HepG2 (cell line): Measurements from ENCODE around the gene GDA. TPM values are rescaled to one million over a fixed set of nuclear protein-coding genes. Genes with fewer than 3 reads are reported as not detected.

Experiments used
- AGO2 ChIP-seq: fragments of 200-400 bp; formaldehyde crosslinking; optimal IDR thresholded peaks from 2 replicates; pipeline ENCODE3; 2017; ENCODE audit warnings: mild to moderate bottlenecking, low read depth, low read length, moderate library complexity
- EP300 ChIP-seq, 3 experiments: sonication (generic) in 1 of 3; formaldehyde crosslinking in 1 of 3; IDR thresholded peaks; 2 replicates each; pipeline versions ENCODE4 v1.5.1 to v1.6.1; 2011 to 2020; ENCODE audit warnings: low read depth in 2 of 3, low read length in 2 of 3, borderline replicate concordance in 1 of 3, improper control_type of control experiment in 1 of 3, mild to moderate bottlenecking in 1 of 3, missing genetic modification reagents in 1 of 3, moderate library complexity in 1 of 3
- FLYWCH1 ChIP-seq: sonication (generic); formaldehyde crosslinking; IDR thresholded peaks from 2 replicates; pipeline ENCODE4 v1.8.1; 2023; ENCODE audit warnings: mild to moderate bottlenecking, missing genetic modification reagents
- FOSL1 ChIP-seq: sonication (generic); formaldehyde crosslinking; IDR thresholded peaks from 2 replicates; pipeline ENCODE4 v1.9.0; 2021; ENCODE audit warnings: missing genetic modification reagents, borderline replicate concordance
- FOSL2 ChIP-seq: sonication (generic); formaldehyde crosslinking; IDR thresholded peaks from 2 replicates; pipeline ENCODE4 v1.4.0; 2020; ENCODE audit warnings: missing genetic modification reagents
- GLMP ChIP-seq: sonication (generic); formaldehyde crosslinking; IDR thresholded peaks from 2 replicates; pipeline ENCODE4 v1.9.0; 2021; ENCODE audit warnings: missing genetic modification reagents, mild to moderate bottlenecking, borderline replicate concordance
- HNF4A ChIP-seq: sonication (generic); formaldehyde crosslinking; IDR thresholded peaks from 2 replicates; pipeline ENCODE4 v1.4.0; 2020; ENCODE audit warnings: missing genetic modification reagents
- LBX2 ChIP-seq: sonication (generic); formaldehyde crosslinking; IDR thresholded peaks from 2 replicates; pipeline ENCODE4 v1.5.0; 2020; ENCODE audit warnings: missing genetic modification reagents, mild to moderate bottlenecking, borderline replicate concordance
- MEIS2 ChIP-seq: sonication (generic); formaldehyde crosslinking; IDR thresholded peaks from 2 replicates; pipeline ENCODE4 v1.9.0; 2021; ENCODE audit warnings: mild to moderate bottlenecking, missing genetic modification reagents
- ONECUT2 ChIP-seq: sonication (generic); formaldehyde crosslinking; IDR thresholded peaks from 2 replicates; pipeline ENCODE4 v1.4.0; 2020; ENCODE audit warnings: missing genetic modification reagents
- RXRB ChIP-seq: IDR thresholded peaks from 2 replicates; pipeline ENCODE4 v1.6.1; 2016; ENCODE audit warnings: borderline replicate concordance, missing genetic modification reagents, missing compliant biosample characterization
- SALL1 ChIP-seq: sonication (generic); formaldehyde crosslinking; IDR thresholded peaks from 2 replicates; pipeline ENCODE4 v1.8.0; 2022; ENCODE audit warnings: mild to moderate bottlenecking, missing genetic modification reagents
- SMARCE1 ChIP-seq: fragments of 450-650 bp; IDR thresholded peaks from 2 replicates; pipeline ENCODE4 v1.6.1; 2017; ENCODE audit warnings: borderline replicate concordance
- SOX5 ChIP-seq: IDR thresholded peaks from 2 replicates; pipeline ENCODE4 v1.6.1; 2016; ENCODE audit warnings: borderline replicate concordance
- SP140L ChIP-seq: sonication (generic); formaldehyde crosslinking; IDR thresholded peaks from 2 replicates; pipeline ENCODE4 v1.4.0; 2020; ENCODE audit warnings: missing genetic modification reagents, borderline replicate concordance
- ZNF337 ChIP-seq: sonication (generic); formaldehyde crosslinking; IDR thresholded peaks from 2 replicates; pipeline ENCODE4 v1.5.1; 2020; ENCODE audit warnings: missing genetic modification reagents, low read depth, mild to moderate bottlenecking, borderline replicate concordance
- ZNF761 ChIP-seq: sonication (generic); formaldehyde crosslinking; conservative IDR thresholded peaks from 2 replicates; pipeline ENCODE4 v1.4.0; 2020; ENCODE audit warnings: mild to moderate bottlenecking, missing genetic modification reagents
- ZNF772 ChIP-seq: sonication (generic); formaldehyde crosslinking; IDR thresholded peaks from 2 replicates; pipeline ENCODE4 v1.5.0; 2020; ENCODE audit warnings: mild to moderate bottlenecking, missing genetic modification reagents
- ZXDC ChIP-seq: sonication (generic); formaldehyde crosslinking; IDR thresholded peaks from 2 replicates; pipeline ENCODE4 v1.5.0; 2020; ENCODE audit warnings: mild to moderate bottlenecking, missing genetic modification reagents
- polyA plus RNA-seq, 8 experiments: library from polyadenylated mRNA; depleted of rRNA in 3 of 8; stranded (reverse) in 7 of 8; unstranded in 1 of 8; fragments of >200 nt; fragmentation: Illumina TruSeq in 4 of 8; extraction: Trizol in 4 of 8; gene quantifications; 2 replicates each; pipeline versions ENCODE4 v1.2.1 to v1.2.3, GENCODE V29; 2011 to 2016; ENCODE audit warnings: low read depth in 4 of 8, missing spikeins in 1 of 8, mixed read lengths in 1 of 8; ENCODE audit not compliant: insufficient read depth in 1 of 8
- total RNA-seq, 5 experiments: library from RNA; depleted of rRNA; stranded (reverse); fragments of >200 nt; fragmentation: Illumina TruSeq; extraction: Trizol; gene quantifications; 2 replicates each; pipeline ENCODE4 v1.2.3, GENCODE V29; 2016; ENCODE audit warnings: low read depth in 1 of 5
- TF ChIP-seq, protein P1 (sequence below): sonication (generic); formaldehyde crosslinking; IDR thresholded peaks from 2 replicates; pipeline ENCODE4 v1.4.0; 2020; ENCODE audit warnings: mild to moderate bottlenecking, missing genetic modification reagents, borderline replicate concordance
- TF ChIP-seq, protein P2 (sequence below): sonication (generic); formaldehyde crosslinking; IDR thresholded peaks from 2 replicates; pipeline ENCODE4 v1.8.0; 2022; ENCODE audit warnings: missing genetic modification reagents, mild to moderate bottlenecking, moderate library complexity, borderline replicate concordance

GDA gene
- total and polyA plus RNA-seq, 2 of the 13 experiments (the other 11 are each of a cell fraction or from before 2014, with no cell fraction given) = 0.15 to 0.99 TPM

DNA sequence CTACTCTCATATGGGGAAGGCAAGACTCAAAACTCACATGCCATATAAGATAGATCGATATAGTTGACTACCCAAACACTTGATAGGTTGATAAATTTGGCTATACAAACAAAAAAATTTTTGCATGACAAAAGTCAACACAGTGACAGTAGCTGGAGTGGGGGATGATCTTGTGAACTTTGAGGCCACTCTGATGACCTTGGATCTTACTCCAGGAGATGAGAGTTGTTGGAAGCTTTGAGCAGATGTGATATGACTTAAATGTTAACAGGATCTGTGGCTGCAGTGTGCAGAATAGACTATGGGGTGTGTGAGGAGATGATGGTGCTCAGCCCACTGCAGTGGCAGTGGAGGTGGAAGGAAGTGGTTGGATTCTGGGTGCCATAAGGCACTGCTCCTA lies 114.3 kb downstream of the GDA start (continued):
- TF ChIP-seq LBX2 (CRISPR knock-in tag) (no peak), GLMP (CRISPR knock-in tag) (no peak), FOSL2 (CRISPR knock-in tag) (peak; percentile 45), SALL1 (CRISPR knock-in tag) (peak; percentile 62), HNF4A (CRISPR knock-in tag) (peak; percentile 78), ZNF761 (no peak), ZNF337 (CRISPR knock-in tag) (no peak), SOX5 (CRISPR knock-in tag) (peak; percentile 69; the same call in 1 of the 2 replicates), ZXDC (no peak), MEIS2 (CRISPR knock-in tag) (no peak), AGO2 (no peak), ZNF772 (no peak), SMARCE1 (no peak), EP300 (IDR thresholded peaks at IDR 0.05; ENCODE audit: low read depth in 2 of 2, low read length in 2 of 2) (no peak), EP300 (CRISPR knock-in tag; IDR thresholded peaks at IDR 0.05; ENCODE audit: borderline replicate concordance) (no peak; the same call in 1 of the 2 replicates), FOSL1 (CRISPR knock-in tag) (no peak), ONECUT2 (CRISPR knock-in tag) (peak; percentile 50; the same call in 1 of the 2 replicates), FLYWCH1 (no peak), SP140L (CRISPR knock-in tag) (no peak), RXRB (CRISPR knock-in tag) (0 out of 2 replicates have a peak, but pooled peaks have one; percentile 31)
- TF ChIP-seq, protein P1, sequence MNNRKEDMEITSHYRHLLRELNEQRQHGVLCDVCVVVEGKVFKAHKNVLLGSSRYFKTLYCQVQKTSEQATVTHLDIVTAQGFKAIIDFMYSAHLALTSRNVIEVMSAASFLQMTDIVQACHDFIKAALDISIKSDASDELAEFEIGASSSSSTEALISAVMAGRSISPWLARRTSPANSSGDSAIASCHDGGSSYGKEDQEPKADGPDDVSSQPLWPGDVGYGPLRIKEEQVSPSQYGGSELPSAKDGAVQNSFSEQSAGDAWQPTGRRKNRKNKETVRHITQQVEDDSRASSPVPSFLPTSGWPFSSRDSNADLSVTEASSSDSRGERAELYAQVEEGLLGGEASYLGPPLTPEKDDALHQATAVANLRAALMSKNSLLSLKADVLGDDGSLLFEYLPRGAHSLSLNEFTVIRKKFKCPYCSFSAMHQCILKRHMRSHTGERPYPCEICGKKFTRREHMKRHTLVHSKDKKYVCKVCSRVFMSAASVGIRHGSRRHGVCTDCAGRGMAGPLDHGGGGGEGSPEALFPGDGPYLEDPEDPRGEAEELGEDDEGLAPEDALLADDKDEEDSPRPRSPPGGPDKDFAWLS = no peak
- TF ChIP-seq, protein P2, sequence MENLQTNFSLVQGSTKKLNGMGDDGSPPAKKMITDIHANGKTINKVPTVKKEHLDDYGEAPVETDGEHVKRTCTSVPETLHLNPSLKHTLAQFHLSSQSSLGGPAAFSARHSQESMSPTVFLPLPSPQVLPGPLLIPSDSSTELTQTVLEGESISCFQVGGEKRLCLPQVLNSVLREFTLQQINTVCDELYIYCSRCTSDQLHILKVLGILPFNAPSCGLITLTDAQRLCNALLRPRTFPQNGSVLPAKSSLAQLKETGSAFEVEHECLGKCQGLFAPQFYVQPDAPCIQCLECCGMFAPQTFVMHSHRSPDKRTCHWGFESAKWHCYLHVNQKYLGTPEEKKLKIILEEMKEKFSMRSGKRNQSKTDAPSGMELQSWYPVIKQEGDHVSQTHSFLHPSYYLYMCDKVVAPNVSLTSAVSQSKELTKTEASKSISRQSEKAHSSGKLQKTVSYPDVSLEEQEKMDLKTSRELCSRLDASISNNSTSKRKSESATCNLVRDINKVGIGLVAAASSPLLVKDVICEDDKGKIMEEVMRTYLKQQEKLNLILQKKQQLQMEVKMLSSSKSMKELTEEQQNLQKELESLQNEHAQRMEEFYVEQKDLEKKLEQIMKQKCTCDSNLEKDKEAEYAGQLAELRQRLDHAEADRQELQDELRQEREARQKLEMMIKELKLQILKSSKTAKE (CRISPR knock-in tag) = no peak
